IMR-90 (cell line): Measurements from ENCODE around the gene HYAL4. TPM values are rescaled to one million over a fixed set of nuclear protein-coding genes. Genes with fewer than 3 reads are reported as not detected.

Experiments used
- ATAC-seq: fragments of 200-7000 bp; cut with Tn5 transposase; 2 replicates; pipeline ENCODE4 v1.9.1; 2020; ENCODE audit warnings: low read depth, mild to moderate bottlenecking, moderate library complexity
- BruUV-seq: library from RNA; stranded (reverse); fragments of 400-500 nt; replicated peaks from 2 replicates; lab custom pipeline; 2021; lab: Mats Ljungman, UMichigan
- CTCF ChIA-PET: fragments of 300-600 bp; formaldehyde crosslinking; extraction: SDS; loops from one replicate; lab custom pipeline; 2021; ENCODE audit warnings: antibody characterized with exemption; lab: Yijun Ruan, JAX
- POLR2A ChIA-PET: fragments of 300-600 bp; sonication (Branson Sonifier 250); formaldehyde crosslinking; loops from one replicate; lab custom pipeline; 2022; ENCODE audit warnings: antibody characterized with exemption; ENCODE audit not compliant: unreplicated experiment; lab: Charles Lee
- DNase-seq: peaks from one replicate; pipeline ENCODE4 v3.0.0; 2013
- H2AFZ ChIP-seq: replicated peaks from 2 replicates; pipeline ENCODE3; 2013; ENCODE audit warnings: low read length, mild to moderate bottlenecking; ENCODE audit not compliant: poor library complexity
- H2AK5ac ChIP-seq: 2 replicates; pipeline ENCODE4 v1.6.1; 2013; ENCODE audit warnings: low read depth, low read length, inconsistent platforms
- H2AK9ac ChIP-seq: replicated peaks from 2 replicates; pipeline ENCODE3; 2013; ENCODE audit warnings: mild to moderate bottlenecking, low read depth, low read length, moderate library complexity; ENCODE audit not compliant: poor library complexity
- H2BK120ac ChIP-seq: 2 replicates; pipeline ENCODE4 v1.6.1; 2013; ENCODE audit warnings: low read depth, low read length, inconsistent platforms
- H2BK15ac ChIP-seq: 3 replicates; pipeline ENCODE4 v1.6.1; 2013; ENCODE audit warnings: low read depth, low read length, inconsistent platforms
- H2BK20ac ChIP-seq: 2 replicates; pipeline ENCODE4 v1.6.1; 2013; ENCODE audit warnings: low read depth, mild to moderate bottlenecking, inconsistent platforms, low read length, moderate library complexity
- H2BK5ac ChIP-seq: 2 replicates; pipeline ENCODE4 v1.6.1; 2013; ENCODE audit warnings: mild to moderate bottlenecking, low read depth, low read length, inconsistent platforms; ENCODE audit not compliant: poor library complexity, severe bottlenecking
- H3K14ac ChIP-seq: replicated peaks from 2 replicates; pipeline ENCODE4 v1.6.1; 2013; ENCODE audit warnings: low read depth, low read length, inconsistent platforms
- H3K18ac ChIP-seq: 2 replicates; pipeline ENCODE4 v1.6.1; 2013; ENCODE audit warnings: low read depth, low read length, control low read depth
- H3K23ac ChIP-seq: 2 replicates; pipeline ENCODE4 v1.6.1; 2013; ENCODE audit warnings: low read depth, low read length, inconsistent platforms
- H3K27ac ChIP-seq: 2 replicates; pipeline ENCODE4 v1.5.1; 2013; ENCODE audit warnings: mild to moderate bottlenecking, control low read depth, low read length; ENCODE audit not compliant: insufficient read depth
- H3K27me3 ChIP-seq: 2 replicates; pipeline ENCODE4 v1.6.1; 2013; ENCODE audit warnings: low read length; ENCODE audit not compliant: control insufficient read depth, insufficient read depth
- H3K36me3 ChIP-seq: 2 replicates; pipeline ENCODE4 v1.6.1; 2013; ENCODE audit warnings: low read length, mixed read lengths; ENCODE audit not compliant: control insufficient read depth, insufficient read depth
- H3K4ac ChIP-seq: 2 replicates; pipeline ENCODE4 v1.6.1; 2013; ENCODE audit warnings: low read depth, low read length, inconsistent platforms
- H3K4me1 ChIP-seq: 2 replicates; pipeline ENCODE4 v1.6.1; 2013; ENCODE audit warnings: low read length, mixed read lengths; ENCODE audit not compliant: control insufficient read depth, insufficient read depth
- H3K4me2 ChIP-seq: 2 replicates; pipeline ENCODE4 v1.6.1; 2013; ENCODE audit warnings: low read depth, mild to moderate bottlenecking, control low read depth, low read length, moderate library complexity
- H3K4me3 ChIP-seq: 2 replicates; pipeline ENCODE4 v1.5.1; 2013; ENCODE audit warnings: low read depth, mild to moderate bottlenecking, control low read depth, low read length, moderate library complexity; ENCODE audit not compliant: insufficient read depth
- H3K56ac ChIP-seq: 2 replicates; pipeline ENCODE4 v1.6.1; 2013; ENCODE audit warnings: low read length, inconsistent platforms; ENCODE audit not compliant: insufficient read depth; ENCODE audit errors: extremely low read depth
- H3K79me1 ChIP-seq, 2 experiments: 2 replicates each; pipeline ENCODE4 v1.6.1; 2013; ENCODE audit warnings: low read length in 2 of 2, inconsistent platforms in 1 of 2, low read depth in 1 of 2
- H3K9ac ChIP-seq: 2 replicates; pipeline ENCODE4 v1.6.1; 2013; ENCODE audit warnings: low read depth, low read length, control low read depth
- H3K9me1 ChIP-seq: 2 replicates; pipeline ENCODE4 v1.6.1; 2013; ENCODE audit warnings: low read length, inconsistent platforms; ENCODE audit not compliant: insufficient read depth
- H3K9me3 ChIP-seq: 2 replicates; pipeline ENCODE4 v1.6.1; 2013; ENCODE audit warnings: low read length; ENCODE audit not compliant: control insufficient read depth, insufficient read depth
- H4K20me1 ChIP-seq: 2 replicates; pipeline ENCODE4 v1.6.1; 2013; ENCODE audit warnings: low read length, inconsistent platforms; ENCODE audit not compliant: insufficient read depth
- H4K5ac ChIP-seq: 2 replicates; pipeline ENCODE4 v1.6.1; 2013; ENCODE audit warnings: mild to moderate bottlenecking, low read depth, low read length, control low read depth
- H4K8ac ChIP-seq, 2 experiments: 2 replicates each; pipeline ENCODE4 v1.6.1; 2013; ENCODE audit warnings: low read depth in 2 of 2, low read length in 2 of 2, control low read depth in 1 of 2, inconsistent platforms in 1 of 2
- H4K91ac ChIP-seq: 2 replicates; pipeline ENCODE4 v1.6.1; 2013; ENCODE audit warnings: low read depth, low read length, inconsistent platforms; ENCODE audit not compliant: insufficient read depth
- BHLHE40 ChIP-seq: fragments of 150-350 bp; IDR thresholded peaks from 2 replicates; pipeline ENCODE4 v1.6.1; 2016; ENCODE audit warnings: mild to moderate bottlenecking, low read depth, low read length
- CEBPB ChIP-seq: IDR thresholded peaks from 2 replicates; pipeline ENCODE4 v1.6.1; 2012; ENCODE audit warnings: low read depth, low read length, improper control_type of control experiment
- CHD1 ChIP-seq: IDR thresholded peaks from 2 replicates; pipeline ENCODE4 v1.6.1; 2012; ENCODE audit warnings: low read depth, low read length, improper control_type of control experiment
- FOS ChIP-seq: fragments of 150-350 bp; IDR thresholded peaks from 2 replicates; pipeline ENCODE4 v1.6.1; 2016; ENCODE audit warnings: low read depth, low read length
- MAFK ChIP-seq: IDR thresholded peaks from 2 replicates; pipeline ENCODE4 v1.6.1; 2012; ENCODE audit warnings: low read depth, low read length, improper control_type of control experiment
- MAZ ChIP-seq: IDR thresholded peaks from 2 replicates; pipeline ENCODE4 v1.6.1; 2012; ENCODE audit warnings: low read depth, mild to moderate bottlenecking, low read length, improper control_type of control experiment, moderate library complexity, borderline replicate concordance
- MXI1 ChIP-seq: IDR thresholded peaks from 2 replicates; pipeline ENCODE4 v1.6.1; 2012; ENCODE audit warnings: low read depth, mild to moderate bottlenecking, low read length, moderate library complexity, borderline replicate concordance
- NFE2L2 ChIP-seq: fragments of 150-350 bp; IDR thresholded peaks from 2 replicates; pipeline ENCODE4 v1.6.1; 2016; ENCODE audit warnings: low read depth, mild to moderate bottlenecking, low read length
- POLR2A ChIP-seq: IDR thresholded peaks from 2 replicates; pipeline ENCODE4 v1.6.1; 2012; ENCODE audit warnings: mild to moderate bottlenecking, low read depth, low read length
- RAD21 ChIP-seq: IDR thresholded peaks from 2 replicates; pipeline ENCODE4 v1.6.1; 2012; ENCODE audit warnings: low read length, improper control_type of control experiment
- RCOR1 ChIP-seq: IDR thresholded peaks from 2 replicates; pipeline ENCODE4 v1.6.1; 2012; ENCODE audit warnings: mild to moderate bottlenecking, low read length, improper control_type of control experiment; ENCODE audit not compliant: insufficient replicate concordance
- RFX5 ChIP-seq: IDR thresholded peaks from 2 replicates; pipeline ENCODE4 v1.8.0; 2012; ENCODE audit warnings: low read depth, mild to moderate bottlenecking, low read length, moderate library complexity
- SMC3 ChIP-seq: fragments of 150-350 bp; IDR thresholded peaks from 2 replicates; pipeline ENCODE4 v1.6.1; 2016; ENCODE audit warnings: low read depth, mild to moderate bottlenecking, antibody characterized with exemption, low read length, moderate library complexity
- dilution Hi-C: fragments of 300-500 bp; cut with HindIII; formaldehyde crosslinking; loops from one replicate; pipeline ENCODE4 v1.14.3; 2018; ENCODE audit warnings: low sequenced_read_pairs; ENCODE audit not compliant: unreplicated experiment
- in situ Hi-C: fragments of 300-500 bp; cut with MboI; formaldehyde crosslinking; loops from 3 replicates; pipeline ENCODE4 v1.14.3; 2019; ENCODE audit warnings: low sequenced_read_pairs, inconsistent platforms, mixed read lengths
- intact Hi-C: fragments of 100-400 bp; cut with micrococcal nuclease; formaldehyde crosslinking; loops from 2 replicates; pipeline ENCODE4 v1.10.0; 2022
- polyA plus RNA-seq, 3 experiments: library from polyadenylated mRNA; depleted of rRNA; stranded (reverse); fragments of >200 nt; gene quantifications; 2 replicates each; pipeline ENCODE4 v1.2.3, GENCODE V29; 2012; ENCODE audit warnings: low replicate concordance in 1 of 3
- total RNA-seq: library from RNA; depleted of rRNA; stranded (reverse); fragments of >200 nt; gene quantifications from 2 replicates; pipeline ENCODE4 v1.2.3, GENCODE V29; 2012
- TF ChIP-seq, protein P1 (sequence below): conservative IDR thresholded peaks from 2 replicates; pipeline ENCODE4 v1.5.1; 2012; ENCODE audit warnings: mild to moderate bottlenecking, low read depth, low read length, improper control_type of control experiment
- TF ChIP-seq, protein P2 (sequence below): fragments of 150-350 bp; IDR thresholded peaks from 2 replicates; pipeline ENCODE4 v1.6.1; 2017; ENCODE audit warnings: mild to moderate bottlenecking, antibody characterized with exemption, low read length, low read depth
- TF ChIP-seq, protein P3 (sequence below): fragments of 150-350 bp; IDR thresholded peaks from 2 replicates; pipeline ENCODE4 v1.6.1; 2016; ENCODE audit warnings: low read depth, mild to moderate bottlenecking, low read length, moderate library complexity, borderline replicate concordance

Gene HYAL4
- total and polyA plus RNA-seq, 2 of the 4 experiments (the other 2 are of a cell fraction): not detected

DNA sequence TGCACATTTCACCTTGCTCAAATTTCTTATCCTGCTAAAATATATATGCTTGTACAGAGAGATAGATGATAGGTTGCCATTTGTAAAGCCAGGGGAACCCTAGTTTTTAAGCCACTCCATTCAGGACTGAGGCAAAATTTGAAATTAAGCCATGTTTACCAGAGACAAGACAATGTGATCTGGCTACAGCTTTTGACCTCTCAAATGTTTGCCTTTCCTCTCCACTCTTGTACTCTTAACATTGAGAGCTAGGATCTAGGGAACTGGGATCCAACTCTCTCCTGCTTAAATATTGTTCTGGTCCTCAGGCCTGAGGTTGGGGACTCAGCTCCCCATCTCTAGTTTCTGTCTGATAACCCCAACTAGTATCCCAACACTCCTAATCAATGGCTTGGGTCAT is 15.9 kb downstream of the HYAL4 start:
- no peak overlapping the region for H2AFZ ChIP-seq
- H4K5ac ChIP-seq: no peak overlapping the region
- H3K36me3 ChIP-seq: no peaks in the 10 kb centered on the region
- H4K91ac ChIP-seq: no peak overlapping the region
- no peaks in the 10 kb centered on the region for H3K79me1 ChIP-seq
- CTCF ChIA-PET: no interaction called here
- no peak overlapping the region for H2BK20ac ChIP-seq
- in situ Hi-C loops (loop anchor here (25.0 kb wide), 1 partner anchor 224 kb away; no protein-coding TSS in a partner anchor), dilution Hi-C loops (no loop called here), intact Hi-C loops (no loop called here)
- H4K8ac ChIP-seq: no peak overlapping the region
- ATAC-seq: no peak
- no peak overlapping the region for H3K56ac ChIP-seq
- H3K4ac ChIP-seq: no peak overlapping the region
- DNase-seq: no peak
- peaks cover 2% of the 10 kb centered on the region for H3K27me3 ChIP-seq
- no TSS peak for BruUV-seq
- H2BK120ac ChIP-seq: no peak overlapping the region
- H2BK5ac ChIP-seq: no peak overlapping the region
- no peak overlapping the region for H3K4me2 ChIP-seq
- no peak overlapping the region for H3K27ac ChIP-seq
- no peak overlapping the region for H3K23ac ChIP-seq
- H3K4me1 ChIP-seq: no peaks in the 10 kb centered on the region
- POLR2A ChIA-PET: no interaction called here
- no peaks in the 10 kb centered on the region for H4K20me1 ChIP-seq
- H3K18ac ChIP-seq: no peak overlapping the region
- H2AK9ac ChIP-seq: no peak overlapping the region
- H3K4me3 ChIP-seq: no peak overlapping the region
- no peak overlapping the region for H3K9ac ChIP-seq
- no peak overlapping the region for H3K14ac ChIP-seq
- no peak overlapping the region for H2AK5ac ChIP-seq
- TF ChIP-seq POLR2A (no peak), BHLHE40 (no peak), NFE2L2 (no peak), FOS (no peak), CEBPB (no peak), MAZ (no peak), MAFK (no peak), CHD1 (no peak), SMC3 (no peak), RAD21 (no peak), RFX5 (no peak), RCOR1 (no peak), MXI1 (no peak)
- TF ChIP-seq, protein P1, sequence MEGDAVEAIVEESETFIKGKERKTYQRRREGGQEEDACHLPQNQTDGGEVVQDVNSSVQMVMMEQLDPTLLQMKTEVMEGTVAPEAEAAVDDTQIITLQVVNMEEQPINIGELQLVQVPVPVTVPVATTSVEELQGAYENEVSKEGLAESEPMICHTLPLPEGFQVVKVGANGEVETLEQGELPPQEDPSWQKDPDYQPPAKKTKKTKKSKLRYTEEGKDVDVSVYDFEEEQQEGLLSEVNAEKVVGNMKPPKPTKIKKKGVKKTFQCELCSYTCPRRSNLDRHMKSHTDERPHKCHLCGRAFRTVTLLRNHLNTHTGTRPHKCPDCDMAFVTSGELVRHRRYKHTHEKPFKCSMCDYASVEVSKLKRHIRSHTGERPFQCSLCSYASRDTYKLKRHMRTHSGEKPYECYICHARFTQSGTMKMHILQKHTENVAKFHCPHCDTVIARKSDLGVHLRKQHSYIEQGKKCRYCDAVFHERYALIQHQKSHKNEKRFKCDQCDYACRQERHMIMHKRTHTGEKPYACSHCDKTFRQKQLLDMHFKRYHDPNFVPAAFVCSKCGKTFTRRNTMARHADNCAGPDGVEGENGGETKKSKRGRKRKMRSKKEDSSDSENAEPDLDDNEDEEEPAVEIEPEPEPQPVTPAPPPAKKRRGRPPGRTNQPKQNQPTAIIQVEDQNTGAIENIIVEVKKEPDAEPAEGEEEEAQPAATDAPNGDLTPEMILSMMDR: no peak
- TF ChIP-seq, protein P2, sequence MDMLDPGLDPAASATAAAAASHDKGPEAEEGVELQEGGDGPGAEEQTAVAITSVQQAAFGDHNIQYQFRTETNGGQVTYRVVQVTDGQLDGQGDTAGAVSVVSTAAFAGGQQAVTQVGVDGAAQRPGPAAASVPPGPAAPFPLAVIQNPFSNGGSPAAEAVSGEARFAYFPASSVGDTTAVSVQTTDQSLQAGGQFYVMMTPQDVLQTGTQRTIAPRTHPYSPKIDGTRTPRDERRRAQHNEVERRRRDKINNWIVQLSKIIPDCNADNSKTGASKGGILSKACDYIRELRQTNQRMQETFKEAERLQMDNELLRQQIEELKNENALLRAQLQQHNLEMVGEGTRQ: no peak
- TF ChIP-seq, protein P3, sequence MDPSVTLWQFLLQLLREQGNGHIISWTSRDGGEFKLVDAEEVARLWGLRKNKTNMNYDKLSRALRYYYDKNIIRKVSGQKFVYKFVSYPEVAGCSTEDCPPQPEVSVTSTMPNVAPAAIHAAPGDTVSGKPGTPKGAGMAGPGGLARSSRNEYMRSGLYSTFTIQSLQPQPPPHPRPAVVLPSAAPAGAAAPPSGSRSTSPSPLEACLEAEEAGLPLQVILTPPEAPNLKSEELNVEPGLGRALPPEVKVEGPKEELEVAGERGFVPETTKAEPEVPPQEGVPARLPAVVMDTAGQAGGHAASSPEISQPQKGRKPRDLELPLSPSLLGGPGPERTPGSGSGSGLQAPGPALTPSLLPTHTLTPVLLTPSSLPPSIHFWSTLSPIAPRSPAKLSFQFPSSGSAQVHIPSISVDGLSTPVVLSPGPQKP: no peak
- H2BK15ac ChIP-seq: no peak overlapping the region
- H3K9me3 ChIP-seq: no peaks in the 10 kb centered on the region
- H3K9me1 ChIP-seq: no peaks in the 10 kb centered on the region
